Measurements from ENCODE around the gene PYGM. TPM values are rescaled to one million over a fixed set of nuclear protein-coding genes. Genes with fewer than 3 reads are reported as not detected.
A peak's percentile ranks its signal among the peaks of the same experiment; 100 is the strongest.

Gene PYGM
- polyA plus RNA-seq, 10 donors = 56.2 to 435 (median 195) TPM

GRCh38 chr11:64793271-64794160, 33.7 kb upstream of the PYGM start:
- DNase-seq = peak in 2 of 3 donors; percentile 44 to 74

DNA sequence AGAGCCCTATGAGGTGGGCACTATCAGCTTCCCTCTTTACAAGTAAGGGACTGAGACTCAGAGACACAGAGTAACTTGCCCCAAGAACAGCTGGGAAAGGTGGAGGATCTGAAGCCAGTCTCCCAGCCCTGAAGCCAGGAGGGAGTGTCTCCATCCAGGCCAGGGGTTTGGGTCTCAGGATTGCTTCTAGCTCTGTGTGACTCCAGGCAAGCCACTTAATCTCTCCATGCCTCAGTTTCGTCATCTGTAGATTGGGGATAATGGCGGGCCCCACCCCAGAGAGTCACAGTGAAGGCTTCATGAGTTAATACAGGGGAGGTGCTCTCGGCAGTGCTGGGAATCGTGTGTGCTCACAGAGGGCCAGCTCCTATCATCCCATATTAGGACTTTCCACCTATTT, 32.7 kb upstream of the PYGM start:
- DNase-seq = no peak

DNA sequence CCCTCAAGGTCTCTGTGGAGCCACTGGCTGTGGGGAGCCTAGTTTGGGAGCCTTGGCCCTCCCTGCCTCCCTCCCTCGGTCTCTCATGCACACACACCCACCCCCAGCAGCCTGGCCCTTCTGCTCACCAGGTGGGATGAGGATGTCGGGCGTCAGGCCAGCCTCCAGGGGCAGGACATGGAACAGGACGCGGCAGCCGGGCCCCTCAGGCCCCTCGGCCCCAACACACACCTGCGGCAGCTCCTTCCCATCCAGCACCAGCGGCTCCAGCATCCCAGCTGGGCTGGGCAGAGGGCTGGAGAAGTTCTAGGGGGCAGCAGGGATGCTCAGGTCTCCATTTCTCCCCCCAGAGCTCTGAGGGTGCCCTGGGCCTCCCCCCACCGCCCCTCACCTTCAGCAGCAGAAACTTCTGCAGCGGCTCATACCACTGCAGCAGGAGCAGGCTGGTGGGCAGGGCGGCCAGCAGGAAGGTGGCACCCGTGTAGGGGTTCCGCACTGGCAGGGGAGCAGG, 32.1 kb upstream of the PYGM start:
- DNase-seq = no peak

DNA sequence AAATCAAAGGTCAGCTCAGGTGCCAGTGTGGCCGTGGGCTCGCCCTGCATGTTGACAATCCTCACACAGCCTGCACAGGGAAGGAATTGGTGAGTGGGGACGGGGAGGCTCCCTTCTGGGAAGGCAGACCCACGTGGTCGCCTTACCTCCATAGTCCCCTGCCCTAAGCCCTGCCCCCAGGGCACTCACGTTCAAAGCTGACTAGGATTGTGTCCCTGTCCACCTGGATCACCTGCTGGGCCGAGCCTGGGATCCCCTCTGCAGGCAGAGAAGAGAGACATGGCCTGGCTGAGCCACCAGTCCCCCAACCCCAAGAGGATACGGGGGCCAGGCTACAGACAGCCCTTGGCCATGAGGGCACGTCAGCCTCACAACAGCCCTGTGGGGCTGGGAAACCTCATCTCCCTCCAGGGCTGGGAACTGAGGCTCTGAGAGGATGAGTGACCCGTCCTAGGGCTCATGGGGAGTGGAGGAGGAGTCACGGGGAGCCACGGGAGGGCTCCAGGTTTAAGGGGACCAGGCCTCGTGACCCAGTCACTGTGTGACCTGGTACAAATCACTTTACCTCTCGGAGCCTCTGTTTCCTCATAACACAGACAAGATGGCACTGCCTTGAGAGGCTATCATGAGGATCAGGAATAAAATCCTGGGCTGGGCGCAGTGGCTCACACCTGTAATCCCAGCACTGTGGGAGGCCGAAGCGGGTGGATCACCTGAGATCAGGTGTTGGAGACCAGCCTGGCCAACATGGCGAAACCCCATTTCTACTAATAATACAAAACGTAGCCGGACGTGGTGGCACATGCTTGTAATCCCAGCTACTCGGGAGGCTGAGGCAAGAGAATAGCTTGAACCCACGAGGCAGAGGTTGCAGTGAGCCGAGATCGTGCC, 30.7 kb upstream of the PYGM start:
- no peak for DNase-seq

- DNase-seq = no peak
Measured at GRCh38 chr11:64789331-64790204, 29.8 kb upstream of the PYGM start.

DNA sequence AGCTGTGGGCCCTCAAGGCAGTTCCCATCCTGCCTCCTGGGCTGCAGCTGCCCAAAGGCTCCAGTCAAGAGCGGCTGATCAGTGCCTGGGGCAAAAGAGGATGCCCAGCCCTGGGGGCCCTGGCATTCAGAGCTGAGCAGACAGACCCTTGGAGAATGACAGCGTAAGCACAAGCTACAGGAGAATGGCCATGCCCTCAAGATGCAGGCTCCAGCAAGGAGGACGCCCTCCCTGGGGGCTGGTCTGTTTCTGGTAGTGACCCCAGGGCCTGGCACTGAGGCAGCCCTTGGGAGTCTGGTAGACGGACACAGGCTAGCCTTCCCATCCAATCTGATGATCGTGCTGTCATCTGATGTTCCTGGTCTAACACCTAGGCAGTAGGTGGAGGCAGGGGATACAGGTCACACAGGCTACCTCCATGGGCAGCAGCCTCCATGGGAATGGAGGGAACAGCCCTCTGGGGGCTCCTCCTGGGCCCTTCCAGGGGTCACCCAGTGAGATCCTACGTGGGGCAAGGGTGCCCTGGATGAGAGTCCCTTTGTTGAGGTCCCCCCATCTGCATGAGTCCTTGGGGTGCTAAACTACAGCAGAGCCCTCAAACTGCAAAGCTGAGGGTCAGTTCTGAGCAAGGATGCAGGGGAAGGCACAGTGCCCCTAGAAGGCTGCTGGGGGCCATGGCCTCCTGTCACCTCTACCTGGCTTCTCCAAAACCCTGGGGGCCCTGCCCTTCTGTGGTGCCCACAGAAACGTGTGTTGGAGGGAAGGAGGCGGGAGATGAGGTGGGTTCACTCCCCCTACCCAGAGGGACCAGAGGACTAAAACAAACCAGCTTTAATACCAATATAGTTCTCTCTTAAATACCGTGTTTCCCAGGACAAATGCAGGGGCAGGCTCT, 28.8 kb upstream of the PYGM start:
- DNase-seq = no peak

GRCh38 chr11:64787526-64788320, 27.9 kb upstream of the PYGM start:
- DNase-seq = peak in 2 of 3 donors; percentile 46 to 65

DNA sequence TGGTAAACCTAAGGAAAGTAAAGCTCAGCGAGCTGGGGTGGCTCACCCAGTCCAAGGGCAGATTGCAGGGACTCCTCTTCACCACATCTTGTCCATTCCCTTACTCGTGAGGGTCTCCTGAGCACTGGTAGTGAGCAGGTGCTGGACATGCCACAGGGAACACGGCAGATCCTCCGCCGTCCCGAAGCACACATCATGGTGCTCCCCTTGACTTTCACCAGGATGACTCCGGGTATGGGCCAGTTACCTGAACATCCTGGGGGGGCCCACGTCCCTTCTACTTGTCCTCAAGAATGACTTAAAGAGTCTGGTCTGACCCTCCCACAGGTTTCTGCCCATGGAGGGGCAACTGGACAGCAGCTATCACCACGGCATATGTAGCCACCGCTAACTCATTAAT, 26.5 kb upstream of the PYGM start:
- no peak for DNase-seq

DNA sequence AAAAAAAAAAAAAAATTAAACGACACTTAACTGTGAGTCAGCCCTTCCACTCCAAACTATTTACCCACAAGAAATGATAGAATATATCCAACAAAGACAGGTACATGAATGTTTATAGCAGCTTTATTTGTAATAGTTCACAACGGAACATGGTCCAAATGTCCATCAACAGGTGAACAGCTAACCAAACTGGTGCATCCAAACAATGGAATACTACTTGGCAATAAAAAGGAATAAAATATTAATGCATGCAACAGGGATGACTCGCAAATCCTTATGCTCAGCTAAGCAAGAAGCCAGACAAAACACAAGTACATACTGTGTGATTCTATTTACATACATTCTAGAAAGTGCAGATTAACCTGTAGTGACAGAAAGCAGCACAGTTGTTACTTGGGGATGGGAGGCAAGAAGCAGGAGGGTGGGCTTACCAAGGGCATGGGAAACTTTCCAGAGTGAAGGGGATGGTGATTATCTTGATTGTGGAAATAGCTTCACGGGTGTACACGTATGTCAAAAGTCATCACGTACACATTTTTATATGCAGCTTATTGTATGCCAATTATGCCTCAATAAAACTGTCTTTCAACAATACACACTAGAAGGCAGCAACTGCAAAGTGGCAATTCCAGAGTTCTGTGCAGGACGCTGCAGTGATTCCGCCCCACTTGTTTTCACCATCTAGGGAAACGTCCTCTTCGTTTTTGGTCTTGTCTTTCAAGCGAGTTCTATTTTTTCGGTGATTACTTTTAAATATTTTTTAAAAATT, 25.2 kb upstream of the PYGM start:
- DNase-seq = no peak

- peak; percentile 100 for DNase-seq
Measured at GRCh38 chr11:64778473-64779298, 18.9 kb upstream of the PYGM start, which contains the start of gene SF1. SF1 (minus strand) TSS chr11:64778542; CDS start chr11:64778392, 150 bp downstream.

DNA sequence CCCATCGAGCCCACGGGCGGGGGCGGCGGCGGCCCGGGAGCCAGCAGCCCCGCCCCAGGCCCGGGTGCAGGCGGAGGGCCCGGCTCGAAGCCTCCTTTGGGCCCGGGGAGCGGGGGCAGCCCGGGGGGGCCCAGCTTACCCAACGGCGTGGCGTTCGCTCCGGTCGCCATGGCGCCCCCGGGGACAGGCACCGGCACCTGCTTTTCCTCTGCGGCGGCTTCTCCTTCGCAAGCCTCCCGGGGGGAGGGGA, 18.4 kb upstream of the PYGM start:
- no peak for DNase-seq

DNA sequence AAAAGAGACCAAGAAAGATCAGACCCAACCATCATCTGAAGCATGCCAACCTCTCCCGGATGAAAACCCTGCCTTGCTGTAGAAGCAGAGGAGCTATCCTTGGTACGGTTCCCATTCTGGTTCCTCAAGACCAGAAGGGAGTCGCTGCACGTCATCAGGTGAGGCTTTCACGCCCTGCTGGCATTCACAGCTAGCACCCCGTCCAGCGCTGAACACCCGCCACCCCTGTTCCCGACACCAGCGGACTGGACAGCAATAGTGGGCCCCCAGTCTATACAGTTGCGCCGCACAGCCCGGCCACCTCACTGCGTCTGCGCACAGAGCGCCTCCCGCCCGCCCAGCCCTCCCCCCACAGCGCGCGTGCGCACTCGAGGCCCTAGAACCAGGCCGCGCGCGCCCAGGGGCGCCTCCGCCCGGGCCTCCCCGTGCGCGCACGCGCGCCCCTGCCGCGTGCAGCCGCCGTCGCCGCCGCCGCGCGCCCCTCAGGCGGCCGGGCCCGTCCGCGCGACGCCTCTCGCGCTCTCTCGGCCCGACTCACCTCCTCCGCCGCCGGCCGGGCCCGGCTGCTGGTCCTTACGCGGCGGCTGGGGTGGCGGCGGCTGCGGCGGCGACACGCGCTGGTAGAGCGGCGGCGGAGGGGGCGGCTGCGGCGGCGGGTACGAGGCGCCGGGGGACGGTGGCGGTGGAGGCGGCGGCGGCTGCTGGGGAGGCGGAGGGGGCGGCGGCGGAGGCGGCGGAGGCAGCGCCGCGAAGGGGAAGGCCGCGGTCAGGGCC, 17.9 kb upstream of the PYGM start:
- DNase-seq = peak; percentile 87 to 96 (median 95)

GRCh38 chr11:64776875-64777274, 17.1 kb upstream of the PYGM start:
- DNase-seq = no peak

DNA sequence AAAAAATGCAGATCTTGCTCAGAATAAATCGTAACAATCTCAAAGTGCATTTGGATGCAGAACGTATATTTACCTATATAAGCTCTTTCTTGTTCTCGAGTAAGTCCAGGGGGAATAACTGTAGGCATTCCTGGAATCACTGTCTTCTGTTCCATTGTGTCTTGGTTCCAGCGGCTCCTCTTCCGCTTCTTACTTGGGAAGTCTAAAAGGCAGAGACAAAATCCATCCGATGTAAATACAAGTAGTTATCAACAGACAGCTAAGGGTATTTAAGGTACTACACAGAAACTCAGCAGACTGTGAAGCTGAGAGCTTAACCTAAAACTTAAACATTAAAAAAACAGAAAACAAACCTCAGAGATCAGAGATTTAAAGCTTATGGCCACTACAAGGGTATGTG, 16.7 kb upstream of the PYGM start:
- DNase-seq = no peak

- DNase-seq = no peak
Measured at GRCh38 chr11:64774144-64774543, 14.4 kb upstream of the PYGM start.

GRCh38 chr11:64772303-64773018, 12.7 kb upstream of the PYGM start:
- no peak for DNase-seq

DNA sequence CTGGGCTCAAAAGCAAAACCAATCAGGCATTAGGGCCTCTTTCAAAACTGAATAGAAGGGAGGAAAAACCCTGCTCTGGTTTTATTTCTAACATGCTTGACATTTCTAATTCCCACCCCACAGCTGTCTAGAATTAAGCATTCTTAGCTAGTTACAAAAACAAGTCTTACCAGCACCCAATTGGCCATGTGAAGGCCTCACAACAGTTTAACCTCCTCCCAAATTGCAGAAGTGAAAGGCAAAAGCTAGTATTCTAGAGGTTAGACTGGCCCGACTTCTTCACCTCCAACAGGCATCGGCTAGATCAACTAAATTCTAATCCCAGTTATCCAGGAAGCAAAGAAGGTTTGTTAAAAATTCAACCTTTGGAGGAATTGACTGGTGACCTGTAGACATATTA, 12.1 kb upstream of the PYGM start:
- no peak for DNase-seq

Data from muscle of back (tissue), 11 donors.